Amniotic stem cell (primary cell): Measurements from ENCODE around the gene TNS2.

Experiments
- DNase-seq: peaks from one replicate; lab custom pipeline; 2025; lab: John Stamatoyannopoulos, UW

Gene TNS2

DNA sequence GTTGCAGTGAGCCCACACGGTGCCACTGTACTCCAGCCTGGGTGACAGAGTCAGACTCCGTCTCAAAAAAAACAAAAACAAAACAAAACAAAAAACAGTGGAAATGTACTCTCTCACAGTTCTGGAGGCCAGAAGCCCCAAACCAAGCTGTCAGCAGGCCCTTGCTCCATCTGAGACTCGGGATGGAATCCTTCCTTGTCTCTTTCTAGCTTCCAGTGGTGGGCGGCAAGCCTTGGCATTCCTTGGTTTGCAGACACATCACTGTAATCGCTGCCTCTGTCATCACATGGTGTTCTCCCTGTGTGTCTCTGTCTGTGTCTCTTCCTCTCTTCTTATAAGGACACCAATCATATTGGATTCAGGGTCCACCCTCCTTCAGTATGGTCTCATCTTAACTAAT, 6.4 kb downstream of the TNS2 start:
- no peak for DNase-seq

GRCh38 chr12:53056901-53057300, 7.0 kb downstream of the TNS2 start:
- no peak for DNase-seq

GRCh38 chr12:53057816-53058500, 8.1 kb downstream of the TNS2 start:
- no peak for DNase-seq

GRCh38 chr12:53058674-53059433, 9.0 kb downstream of the TNS2 start:
- DNase-seq = no peak

DNA sequence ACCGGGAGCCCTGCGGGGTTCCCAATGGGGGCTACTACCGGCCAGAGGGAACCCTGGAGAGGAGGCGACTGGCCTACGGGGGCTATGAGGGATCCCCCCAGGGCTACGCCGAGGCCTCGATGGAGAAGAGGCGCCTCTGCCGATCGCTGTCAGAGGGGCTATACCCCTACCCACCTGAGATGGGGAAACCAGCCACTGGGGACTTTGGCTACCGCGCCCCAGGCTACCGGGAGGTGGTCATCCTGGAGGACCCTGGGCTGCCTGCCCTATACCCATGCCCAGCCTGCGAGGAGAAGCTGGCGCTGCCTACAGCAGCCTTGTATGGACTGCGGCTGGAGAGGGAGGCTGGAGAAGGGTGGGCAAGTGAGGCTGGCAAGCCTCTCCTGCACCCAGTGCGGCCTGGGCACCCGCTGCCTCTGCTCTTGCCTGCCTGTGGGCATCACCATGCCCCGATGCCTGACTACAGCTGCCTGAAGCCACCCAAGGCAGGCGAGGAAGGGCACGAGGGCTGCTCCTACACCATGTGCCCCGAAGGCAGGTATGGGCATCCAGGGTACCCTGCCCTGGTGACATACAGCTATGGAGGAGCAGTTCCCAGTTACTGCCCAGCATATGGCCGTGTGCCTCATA, 9.7 kb downstream of the TNS2 start:
- DNase-seq = no peak

- no peak for DNase-seq
Measured at GRCh38 chr12:53060064-53060720, 10.3 kb downstream of the TNS2 start.

DNA sequence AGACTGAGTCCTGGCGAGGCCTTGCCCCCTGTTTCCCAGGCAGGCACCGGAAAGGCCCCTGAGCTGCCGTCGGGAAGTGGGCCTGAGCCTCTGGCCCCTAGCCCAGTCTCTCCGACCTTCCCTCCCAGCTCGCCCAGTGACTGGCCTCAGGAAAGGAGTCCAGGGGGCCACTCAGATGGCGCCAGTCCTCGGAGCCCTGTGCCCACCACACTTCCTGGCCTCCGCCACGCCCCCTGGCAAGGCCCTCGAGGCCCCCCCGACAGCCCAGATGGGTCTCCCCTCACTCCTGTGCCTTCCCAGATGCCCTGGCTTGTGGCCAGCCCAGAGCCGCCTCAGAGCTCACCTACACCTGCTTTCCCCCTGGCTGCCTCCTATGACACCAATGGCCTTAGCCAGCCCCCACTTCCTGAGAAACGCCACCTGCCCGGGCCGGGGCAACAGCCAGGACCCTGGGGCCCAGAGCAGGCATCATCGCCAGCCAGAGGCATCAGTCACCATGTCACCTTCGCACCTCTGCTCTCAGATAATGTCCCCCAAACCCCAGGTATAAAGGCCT, 10.9 kb downstream of the TNS2 start:
- DNase-seq = no peak

- no peak for DNase-seq
Measured at GRCh38 chr12:53061404-53062010, 11.6 kb downstream of the TNS2 start.

GRCh38 chr12:53062011-53062961, 12.4 kb downstream of the TNS2 start:
- no peak for DNase-seq

- no peak for DNase-seq
Measured at GRCh38 chr12:53062977-53063707, 13.3 kb downstream of the TNS2 start.

DNA sequence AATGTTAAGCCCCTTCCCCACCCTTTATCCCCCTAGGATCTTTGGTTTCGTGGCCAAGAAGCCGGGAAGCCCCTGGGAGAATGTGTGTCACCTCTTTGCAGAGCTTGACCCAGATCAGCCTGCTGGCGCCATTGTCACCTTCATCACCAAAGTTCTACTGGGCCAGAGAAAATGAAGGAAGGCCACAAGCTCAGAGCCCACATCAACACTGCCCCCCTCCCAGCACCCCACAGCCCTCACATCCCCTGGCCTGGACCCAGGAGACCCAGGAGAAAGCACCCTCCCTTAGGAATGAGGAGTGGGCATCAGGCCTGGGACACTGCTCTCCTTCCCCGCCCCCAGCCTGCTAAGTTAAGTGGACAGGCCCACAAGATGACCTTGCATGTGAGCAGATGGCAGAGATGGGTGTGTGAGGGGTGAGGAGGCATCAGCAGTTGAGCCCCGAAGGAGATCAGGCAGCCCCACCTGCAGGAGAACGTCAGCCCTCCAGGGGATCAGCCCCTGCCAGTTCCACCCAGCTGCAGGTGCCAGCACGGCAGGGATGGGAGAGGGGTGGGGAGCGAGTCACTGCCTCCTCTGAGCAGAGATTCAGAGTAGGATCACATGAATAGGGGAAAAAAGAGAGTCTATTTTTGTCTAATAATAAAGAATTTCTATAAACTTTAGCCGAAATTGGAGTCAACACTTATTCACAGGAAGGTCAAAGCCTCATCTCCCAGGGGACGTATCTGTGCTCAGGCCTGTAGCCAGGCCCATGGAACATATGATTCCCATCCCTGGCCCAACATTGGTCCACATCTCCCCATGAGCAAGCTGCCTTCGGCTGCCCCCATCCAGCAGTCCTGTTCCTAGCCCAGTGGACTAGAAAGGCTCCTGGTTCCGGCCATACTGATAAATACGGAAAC, 14.1 kb downstream of the TNS2 start:
- no peak for DNase-seq

DNA sequence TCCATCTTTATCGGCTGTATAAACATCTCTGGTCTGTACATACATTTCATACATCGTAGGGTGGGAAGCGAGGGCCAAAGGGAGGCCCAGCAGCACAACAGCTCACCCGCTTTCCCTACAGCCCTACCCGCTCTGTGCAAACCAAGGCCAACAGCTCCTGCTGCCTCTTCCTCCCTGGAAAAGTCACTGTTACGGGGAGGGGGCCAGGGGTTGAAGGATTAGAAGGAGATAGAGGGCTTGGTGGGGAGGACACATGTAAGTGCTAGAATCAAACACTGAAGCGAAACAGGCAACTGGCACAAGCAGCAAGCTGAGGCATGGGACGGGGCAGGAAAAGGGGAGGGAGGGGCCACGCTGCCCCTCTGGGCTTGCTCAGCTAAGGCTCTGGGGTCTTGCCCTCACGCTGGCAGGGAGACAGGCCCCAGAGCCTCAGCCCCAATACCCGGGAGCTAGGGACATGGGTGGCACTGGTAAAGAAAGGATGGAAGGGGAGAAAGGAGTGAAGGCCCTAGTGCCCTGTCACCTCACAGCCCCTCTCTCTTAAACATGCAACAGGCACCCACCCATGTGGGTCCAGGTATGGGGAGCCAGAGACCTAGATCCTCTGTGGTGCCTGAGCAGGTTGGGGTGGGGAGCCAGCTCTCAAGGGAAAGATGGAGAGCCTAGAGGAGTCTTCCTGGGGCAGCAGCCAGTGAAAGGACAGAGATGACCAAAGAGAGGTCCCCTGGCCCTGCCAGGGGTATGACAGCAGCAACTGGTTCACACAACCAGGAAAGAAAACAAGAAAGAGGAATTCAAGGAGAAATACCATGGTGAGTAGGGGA, 15.0 kb downstream of the TNS2 start:
- no peak for DNase-seq

- DNase-seq = no peak
Measured at GRCh38 chr12:53065470-53065869, 15.6 kb downstream of the TNS2 start.

- DNase-seq = peak; percentile 58
Measured at GRCh38 chr12:53065975-53066931, 16.4 kb downstream of the TNS2 start.

DNA sequence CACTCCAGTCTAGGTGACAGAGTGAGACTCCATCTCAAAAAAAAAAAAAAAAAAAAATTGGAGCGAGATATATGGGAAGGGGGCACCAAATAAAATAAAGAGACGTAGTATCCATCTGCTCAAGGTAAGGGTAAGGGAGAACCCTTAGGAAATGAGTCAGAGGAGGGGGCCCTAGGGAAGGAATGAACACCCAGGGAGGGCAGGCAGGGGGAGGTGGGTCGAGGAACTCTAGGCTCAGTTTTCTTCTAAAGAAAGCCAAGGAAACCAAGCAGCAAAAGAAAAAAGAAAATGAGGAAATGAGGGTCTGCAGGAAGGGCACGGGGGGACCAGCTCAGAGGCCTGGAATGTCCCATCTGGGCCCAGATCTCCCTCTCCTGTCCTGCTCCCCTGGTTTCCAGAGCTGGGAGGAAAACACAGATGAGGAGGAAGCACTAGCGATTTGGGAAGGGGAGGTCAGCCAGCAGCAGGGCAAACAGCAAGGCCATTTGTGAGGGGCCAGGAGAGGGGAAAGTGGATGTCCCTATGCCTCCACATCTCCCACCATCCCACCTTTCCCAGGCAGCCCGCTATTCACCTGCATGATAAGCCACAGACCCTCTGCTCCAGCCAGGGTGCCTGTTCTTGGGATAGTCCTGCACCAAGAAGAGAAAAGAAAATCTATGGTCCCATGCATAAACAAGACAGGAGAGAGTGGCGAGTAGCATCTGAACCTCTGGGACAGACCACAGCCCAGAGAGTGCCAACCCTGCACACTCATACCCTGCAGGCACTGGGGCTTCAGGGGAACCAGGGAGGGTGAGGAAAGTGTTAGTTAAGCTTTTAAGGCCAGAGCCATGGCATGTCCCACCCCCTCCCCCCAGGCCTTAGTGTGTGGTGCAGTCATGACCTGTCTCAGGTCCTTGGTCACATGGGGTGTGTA, 17.5 kb downstream of the TNS2 start:
- DNase-seq = no peak
